OCI-LY1 (cell line): ENCODE measurements around the gene CAMKK1.

Source experiments
- CTCF ChIP-seq: fragments of 200-600 bp; sonication (generic), shearing (Covaris generic); IDR thresholded peaks from 2 replicates; pipeline ENCODE4 v1.5.1; 2017; ENCODE audit warnings: mild to moderate bottlenecking, antibody characterized with exemption, low read length, moderate library complexity, mixed read lengths
- EZH2 ChIP-seq: fragments of 200-600 bp; sonication (generic), shearing (Covaris generic); IDR thresholded peaks from 2 replicates; pipeline ENCODE4 v1.8.0; 2017; ENCODE audit warnings: borderline replicate concordance, mixed run types, mild to moderate bottlenecking, antibody characterized with exemption, low read length, moderate library complexity, mixed read lengths

- TF ChIP-seq CTCF: peak; percentile 89
- TF ChIP-seq EZH2: no peak
Measured at GRCh38 chr17:3827124-3827773, 65.6 kb downstream of the CAMKK1 start.
